Measurements from ENCODE around the gene GAS7. TPM values are rescaled to one million over a fixed set of nuclear protein-coding genes. Genes with fewer than 3 reads are reported as not detected.

GAS7 gene
- total RNA-seq, 2 donors from 2014 or later = 115 to 119 TPM

- DNase-seq = no peak
- no peak for ATAC-seq
- intact Hi-C loops (cut with DNase I) = no loop called here
Observed at GRCh38 chr17:9905078-9905415, 293.4 kb downstream of the GAS7 start, which contains the start of gene RCVRN. RCVRN (minus strand) TSS chr17:9905271; CDS start chr17:9905180, 91 bp downstream.

DNA sequence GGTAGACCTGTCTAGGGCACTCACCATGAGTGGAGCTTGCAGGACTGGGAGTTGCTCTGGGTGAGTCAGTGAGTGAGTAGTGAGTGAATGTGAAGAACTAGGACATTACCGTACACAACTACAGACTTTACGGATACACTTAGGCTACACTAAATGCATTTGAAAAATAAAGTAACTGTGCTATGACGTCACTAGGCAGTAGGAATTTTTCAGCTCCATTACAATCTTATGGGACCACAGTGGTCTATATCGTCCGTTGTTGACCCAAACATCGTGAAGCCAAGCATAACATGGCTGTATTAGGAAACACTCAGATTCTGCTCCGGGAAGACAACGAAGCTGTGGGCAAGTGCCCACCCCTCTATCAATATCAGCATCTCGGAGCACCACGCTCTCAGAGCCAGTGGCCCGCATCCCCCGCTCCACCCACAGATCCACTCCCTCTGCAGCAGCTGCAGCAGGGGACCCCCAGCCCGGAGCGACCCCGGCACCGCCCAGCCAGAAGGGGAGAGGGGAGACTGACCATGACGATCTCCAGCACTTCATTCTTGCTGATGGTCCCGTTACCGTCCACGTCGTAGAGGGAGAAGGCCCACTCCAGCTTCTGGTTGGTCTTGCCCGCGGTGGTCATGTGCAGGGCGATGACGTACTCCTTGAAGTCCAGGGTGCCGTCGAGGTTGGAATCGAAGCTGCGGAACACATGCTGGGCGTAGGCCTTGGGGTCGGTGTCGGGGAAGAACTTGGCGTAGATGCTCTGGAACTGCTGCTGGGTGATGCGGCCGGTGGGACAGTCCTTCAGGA lies 293.9 kb downstream of the GAS7 start:
- no peak for ATAC-seq
- intact Hi-C loops (cut with DNase I) = no loop called here
- DNase-seq = no peak

DNA sequence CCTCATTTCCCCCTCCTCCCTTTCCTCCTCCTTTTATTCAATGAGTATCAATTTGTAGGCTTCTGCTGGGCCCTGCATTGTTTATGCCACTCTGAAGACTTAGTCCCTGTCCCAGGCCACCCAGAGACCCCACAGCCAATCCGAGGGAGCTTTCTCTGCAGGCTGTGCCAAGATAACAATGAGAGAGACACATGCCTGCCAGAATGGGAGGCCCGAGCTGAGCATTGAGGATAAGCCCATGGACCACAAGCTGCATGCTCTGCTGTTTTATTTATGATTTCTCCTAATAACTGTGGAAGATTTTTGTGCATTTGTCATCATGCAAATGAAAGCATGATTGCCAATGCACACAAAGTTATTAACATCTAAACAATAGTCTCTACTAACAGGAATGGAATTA lies 296.3 kb downstream of the GAS7 start:
- intact Hi-C loops (cut with DNase I) = no loop called here
- ATAC-seq (peak in 1 of 2 donors; percentile 39), DNase-seq (no peak)

DNA sequence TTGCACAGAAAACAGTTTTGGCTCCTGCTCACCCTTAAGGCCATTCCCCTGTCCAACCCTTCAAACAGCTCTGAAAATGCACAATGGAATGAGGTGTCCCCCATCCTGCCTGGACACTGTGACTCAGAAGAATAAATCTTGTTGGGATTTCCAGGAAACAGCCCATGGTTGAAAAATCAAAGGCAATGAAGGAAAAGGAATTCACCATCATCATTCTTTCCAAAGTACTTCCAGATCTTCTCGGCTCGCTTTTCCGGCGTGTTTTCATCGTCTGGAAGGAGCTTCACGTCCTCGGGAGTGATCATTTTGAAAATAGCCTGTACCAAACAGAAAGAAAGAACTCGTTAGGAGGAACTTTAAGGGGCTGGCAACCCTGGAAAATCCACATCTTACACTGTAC lies 297.6 kb downstream of the GAS7 start:
- ATAC-seq = no peak
- no peak for DNase-seq
- intact Hi-C loops (cut with DNase I) = no loop called here

GRCh38 chr17:9900044-9900594 lies 298.3 kb downstream of the GAS7 start:
- ATAC-seq = peak in 1 of 2 donors; percentile 54
- intact Hi-C loops (cut with DNase I) = no loop called here
- no peak for DNase-seq

- no peak for DNase-seq
- intact Hi-C loops (cut with DNase I) = no loop called here
- no peak for ATAC-seq
Observed at GRCh38 chr17:9899280-9900043, 298.9 kb downstream of the GAS7 start.

DNA sequence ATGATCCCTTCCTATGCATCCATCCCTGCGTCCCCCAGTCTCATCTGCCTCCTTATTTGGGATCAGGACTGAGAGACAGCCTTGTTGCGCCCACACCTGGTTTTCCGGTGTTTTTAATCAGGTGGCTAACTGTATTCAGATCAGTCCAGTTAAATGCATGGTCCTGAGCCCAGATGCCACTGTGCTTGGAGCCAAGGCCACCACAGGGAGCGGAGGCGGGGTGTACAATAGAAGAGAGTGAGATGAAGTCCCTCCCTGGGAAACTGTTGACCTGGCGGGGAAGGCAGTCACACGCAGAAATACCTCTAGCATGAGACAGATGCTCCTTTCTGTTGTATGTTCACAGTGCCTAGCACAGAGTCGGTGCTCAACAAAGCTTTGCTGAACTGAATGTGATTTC lies 299.6 kb downstream of the GAS7 start:
- intact Hi-C loops (cut with DNase I) = no loop called here
- no peak for ATAC-seq
- DNase-seq = no peak

DNA sequence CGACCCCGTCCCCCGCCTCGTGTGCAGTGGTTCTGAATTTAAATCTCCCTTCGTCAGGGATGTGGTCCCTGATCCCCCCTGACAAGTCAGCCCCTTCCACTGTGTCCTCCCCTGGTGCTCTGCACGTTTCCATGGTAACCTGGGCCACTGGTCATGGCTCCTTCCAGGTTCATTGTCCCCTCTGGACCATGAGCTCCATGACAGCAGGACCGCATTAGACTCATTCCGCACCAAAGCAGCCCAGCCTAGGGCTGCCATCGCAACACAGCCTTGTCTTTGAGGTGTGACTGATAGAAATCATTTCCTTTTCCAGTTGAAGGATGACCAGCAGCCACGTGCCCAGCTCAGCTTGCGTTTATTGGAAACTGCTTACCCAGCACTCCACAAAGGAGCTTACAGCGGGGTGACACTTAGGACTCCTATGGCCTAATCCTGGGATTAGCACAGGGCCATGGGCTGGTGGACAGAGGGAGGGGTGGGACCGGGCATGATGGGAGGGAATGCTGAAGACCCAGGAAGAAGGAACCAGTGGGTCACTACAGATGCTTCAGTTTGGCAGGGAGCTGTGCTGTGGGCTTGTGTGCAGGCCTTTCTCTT lies 300.9 kb downstream of the GAS7 start:
- intact Hi-C loops (cut with DNase I) = no loop called here
- no peak for DNase-seq
- no peak for ATAC-seq

DNA sequence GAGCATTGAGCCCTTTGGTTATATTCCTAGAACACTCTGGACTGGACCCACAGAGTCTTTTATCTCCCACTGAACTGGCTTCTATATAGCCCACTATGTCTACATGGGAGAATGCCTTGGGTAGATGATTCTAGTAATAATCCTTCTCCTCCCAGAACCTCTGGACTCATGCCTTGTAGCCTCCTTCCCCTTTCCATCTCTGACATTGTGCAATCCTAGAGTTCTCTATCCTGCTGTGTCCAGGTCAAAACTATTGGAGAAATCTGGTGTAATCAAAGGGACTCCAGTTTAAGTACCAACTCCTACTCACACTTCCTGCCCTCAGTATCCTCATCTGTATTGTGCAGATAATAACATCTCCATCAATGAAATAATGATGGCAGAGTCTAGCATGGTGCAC lies 302.5 kb downstream of the GAS7 start:
- intact Hi-C loops (cut with DNase I) = no loop called here
- DNase-seq (no peak), ATAC-seq (peak in 1 of 2 donors; percentile 22)

DNA sequence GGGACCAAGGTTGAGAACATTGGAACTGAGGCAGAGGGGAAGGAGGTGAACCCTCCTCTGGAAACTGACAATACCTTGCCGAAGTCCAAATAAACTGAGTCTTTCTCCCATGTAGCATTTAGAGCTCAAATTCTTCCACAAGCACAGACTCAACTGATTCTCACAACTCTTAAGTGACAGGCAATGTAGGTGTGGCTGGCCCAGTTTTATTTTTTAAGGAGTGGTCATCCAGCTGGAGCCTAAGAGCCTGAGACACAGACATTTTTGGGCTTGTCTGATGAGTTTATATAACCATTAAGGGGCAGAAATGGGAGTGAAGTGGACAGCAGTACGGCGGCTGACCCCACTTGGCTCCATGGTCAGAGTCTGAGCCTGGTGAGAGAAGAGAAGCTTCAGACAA lies 304.2 kb downstream of the GAS7 start:
- ATAC-seq = no peak
- no peak for DNase-seq
- intact Hi-C loops (cut with DNase I) = no loop called here

DNA sequence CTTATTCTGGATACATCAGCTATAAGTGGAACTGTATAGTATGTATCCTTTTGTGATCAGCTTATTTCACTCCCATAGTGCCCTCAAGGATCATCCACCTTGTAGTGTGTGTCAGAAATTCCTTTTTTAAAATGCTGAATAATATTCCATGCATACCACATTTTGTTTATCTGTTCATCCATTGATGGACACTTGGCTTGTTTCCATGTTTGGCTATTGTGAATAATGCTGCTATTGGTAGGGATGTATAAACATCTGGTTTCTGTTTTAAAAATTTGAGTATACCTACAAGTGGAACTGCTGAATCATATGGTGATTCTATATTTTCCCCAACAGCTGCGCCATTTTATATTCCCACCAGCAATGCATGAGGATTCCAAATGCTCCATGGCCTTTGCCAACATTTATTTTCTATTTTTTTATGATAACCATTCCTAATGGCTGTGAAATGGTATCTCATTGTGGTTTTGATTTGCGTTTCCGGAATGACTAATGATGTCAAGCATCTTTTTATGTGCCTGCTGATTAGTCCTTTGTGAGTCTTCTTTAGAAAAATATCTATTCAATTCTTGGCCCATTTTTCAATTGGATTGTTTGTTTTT lies 304.9 kb downstream of the GAS7 start:
- intact Hi-C loops (cut with DNase I) = no loop called here
- DNase-seq (no peak), ATAC-seq (no peak)

DNA sequence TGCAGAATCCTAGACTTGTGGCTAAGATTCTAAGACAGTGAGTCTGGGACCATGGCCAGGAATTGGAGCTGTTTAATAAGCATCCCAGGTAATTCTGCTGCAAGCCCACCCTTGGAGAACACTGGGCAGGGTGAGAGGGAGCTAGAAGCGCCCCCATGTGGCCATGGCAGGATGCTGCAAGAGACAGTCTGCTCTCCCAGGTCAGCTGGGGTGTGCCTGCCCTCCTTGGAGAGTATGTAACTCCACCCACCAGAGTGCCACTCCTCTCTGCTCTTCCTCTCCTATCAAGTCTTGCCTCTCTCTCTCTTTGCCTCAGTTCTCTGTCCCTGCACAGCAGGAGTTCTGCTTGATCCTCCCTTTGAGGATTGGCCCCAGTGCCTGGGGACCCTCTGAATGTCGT lies 308.3 kb downstream of the GAS7 start:
- ATAC-seq (peak in 1 of 2 donors; percentile 79), DNase-seq (no peak)
- intact Hi-C loops (cut with DNase I) = no loop called here

DNA sequence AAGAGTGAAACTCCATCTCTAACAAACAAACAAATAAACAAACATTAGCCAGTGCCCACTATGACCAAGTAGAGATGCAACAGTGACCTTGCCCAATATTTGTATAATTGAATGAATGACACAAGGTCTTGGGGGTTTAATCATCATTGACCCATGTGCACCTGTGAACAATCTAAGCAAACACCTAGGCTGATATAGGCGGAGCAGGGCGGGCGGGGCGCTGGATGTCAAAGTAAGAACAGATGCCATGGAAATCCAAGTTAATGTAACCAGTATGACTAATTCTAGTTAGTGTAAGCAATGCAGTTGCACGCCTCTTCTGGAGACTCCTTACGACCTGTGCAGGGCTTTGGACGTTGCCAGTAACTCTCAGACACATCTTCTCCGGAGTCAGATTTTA lies 310.9 kb downstream of the GAS7 start:
- intact Hi-C loops (cut with DNase I) = loop anchor here in 1 of 2 donors (5.0 to 10.0 kb wide), 3 partner anchors 45 to 155 kb away; no protein-coding TSS in a partner anchor
- ATAC-seq (no peak), DNase-seq (no peak)

GRCh38 chr17:9886141-9886930 lies 312.1 kb downstream of the GAS7 start:
- intact Hi-C loops (cut with DNase I) = loop anchor here in 1 of 2 donors (5.0 to 10.0 kb wide), 3 partner anchors 44 to 154 kb away; no protein-coding TSS in a partner anchor
- peak in 1 of 2 donors; percentile 54 for ATAC-seq
- no peak for DNase-seq

GRCh38 chr17:9883451-9883850 lies 315.0 kb downstream of the GAS7 start:
- DNase-seq (no peak), ATAC-seq (no peak)
- intact Hi-C loops (cut with DNase I) = loop anchor here in 1 of 2 donors (10.0 kb wide), 1 partner anchor 79 kb away; no protein-coding TSS in a partner anchor

- intact Hi-C loops (cut with DNase I) = loop anchor here in 1 of 2 donors (10.0 kb wide), 1 partner anchor 76 kb away; no protein-coding TSS in a partner anchor
- ATAC-seq = peak; percentile 59 to 96
- no peak for DNase-seq
Observed at GRCh38 chr17:9880582-9880999, 317.8 kb downstream of the GAS7 start.

- ATAC-seq (no peak), DNase-seq (no peak)
- intact Hi-C loops (cut with DNase I) = no loop called here
Observed at GRCh38 chr17:9878786-9879525, 319.4 kb downstream of the GAS7 start.

- intact Hi-C loops (cut with DNase I) = no loop called here
- no peak for ATAC-seq
- no peak for DNase-seq
Observed at GRCh38 chr17:9878356-9878755, 320.1 kb downstream of the GAS7 start.

All from left cardiac atrium (tissue), 4 donors.